GM18502 (cell line): ENCODE data around the gene MINDY4.
A peak's percentile ranks its signal among the peaks of the same experiment; 100 is the strongest.
"Not testable (repeated sequence)": the region's sequence is repeated elsewhere in the genome, so short reads cannot be mapped to it uniquely, and the experiment has no call there.

Source experiments
- ATAC-seq: cut with Tn5 transposase; IDR thresholded peaks from one replicate; pipeline ENCODE4 v1.9.1; 2021; ENCODE audit warnings: mild to moderate bottlenecking; ENCODE audit not compliant: unreplicated experiment, poor library complexity

MINDY4 gene

DNA sequence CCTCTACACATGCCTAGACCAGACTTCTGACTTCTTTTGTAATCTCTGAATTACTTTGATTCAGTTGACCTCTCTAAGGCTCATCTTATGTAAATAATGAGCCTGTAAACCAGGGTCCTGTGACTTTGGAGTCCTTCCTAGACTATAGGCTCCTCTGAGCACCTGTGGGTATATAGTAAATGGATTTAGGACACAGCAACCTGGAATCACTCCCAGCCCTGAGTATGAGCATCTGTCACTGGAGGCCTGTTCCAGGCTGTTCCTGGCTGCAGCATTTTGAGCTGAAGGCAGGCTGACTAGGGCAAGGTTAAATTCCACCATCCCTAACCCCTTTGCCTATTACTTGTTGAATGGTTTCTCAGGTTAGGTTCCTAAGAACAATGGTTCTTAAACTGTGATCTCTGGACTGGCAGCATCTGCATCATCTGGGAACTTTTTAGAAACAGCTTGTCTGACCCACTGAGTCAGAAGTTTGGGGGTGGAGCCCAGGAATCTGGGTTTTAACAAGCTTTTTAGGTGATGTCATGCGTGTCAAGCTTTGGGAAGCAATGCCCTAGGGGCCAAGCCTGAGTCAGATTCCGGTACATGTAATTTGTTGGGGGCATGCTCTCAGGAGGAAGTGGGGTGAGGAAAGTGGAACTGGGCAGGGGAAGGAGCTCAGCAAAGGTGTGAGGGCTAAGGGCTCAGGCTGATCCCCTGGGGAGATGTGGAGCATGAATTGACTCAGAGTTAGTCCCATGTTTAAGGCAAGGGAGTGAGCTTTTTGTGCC, 28.2 kb downstream of the MINDY4 start:
- ATAC-seq = peak; percentile 84

- peak; percentile 1 for ATAC-seq
Measured at GRCh38 chr7:30799976-30800661, 28.9 kb downstream of the MINDY4 start.

DNA sequence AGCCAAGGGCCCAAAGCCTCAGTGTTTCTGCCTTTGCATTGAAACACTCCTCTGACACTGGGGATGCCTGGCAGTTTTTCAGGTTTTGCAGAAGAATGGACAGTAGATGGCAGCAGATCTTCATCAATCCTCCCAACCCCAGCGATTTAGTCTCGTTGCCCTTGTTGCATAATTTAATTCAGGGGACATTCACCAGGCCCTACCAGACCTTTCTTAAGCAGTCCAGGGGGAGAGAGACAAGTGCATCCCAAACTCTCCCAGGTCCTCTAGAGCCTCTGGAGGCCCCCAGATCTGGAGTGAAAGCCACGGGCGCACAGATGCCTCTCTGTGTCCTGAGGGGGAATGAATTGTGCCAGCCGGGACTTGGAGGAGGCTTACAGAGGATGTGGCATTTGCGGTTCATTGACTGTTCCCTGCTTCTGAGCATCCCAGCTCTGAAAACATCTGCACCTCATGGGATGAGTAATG, 29.6 kb downstream of the MINDY4 start:
- ATAC-seq = peak; percentile 38

DNA sequence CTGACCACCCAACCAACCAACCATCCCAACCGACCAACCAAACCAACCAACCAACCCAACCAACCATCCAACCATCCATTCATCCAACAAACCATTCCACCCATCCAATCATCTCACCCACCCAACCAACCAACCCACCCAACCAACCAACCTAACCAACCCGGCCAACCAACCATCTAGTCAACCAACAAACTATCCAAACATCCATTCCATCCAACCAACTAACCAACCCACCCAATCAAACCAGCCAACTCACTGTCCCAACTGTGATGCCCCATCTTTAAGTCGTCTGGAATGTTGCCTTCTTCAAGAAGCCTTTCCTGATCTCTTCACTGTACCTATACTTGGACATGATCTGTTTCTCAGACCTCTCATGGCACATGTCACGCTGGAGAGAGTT, 31.6 kb downstream of the MINDY4 start:
- no peak for ATAC-seq

DNA sequence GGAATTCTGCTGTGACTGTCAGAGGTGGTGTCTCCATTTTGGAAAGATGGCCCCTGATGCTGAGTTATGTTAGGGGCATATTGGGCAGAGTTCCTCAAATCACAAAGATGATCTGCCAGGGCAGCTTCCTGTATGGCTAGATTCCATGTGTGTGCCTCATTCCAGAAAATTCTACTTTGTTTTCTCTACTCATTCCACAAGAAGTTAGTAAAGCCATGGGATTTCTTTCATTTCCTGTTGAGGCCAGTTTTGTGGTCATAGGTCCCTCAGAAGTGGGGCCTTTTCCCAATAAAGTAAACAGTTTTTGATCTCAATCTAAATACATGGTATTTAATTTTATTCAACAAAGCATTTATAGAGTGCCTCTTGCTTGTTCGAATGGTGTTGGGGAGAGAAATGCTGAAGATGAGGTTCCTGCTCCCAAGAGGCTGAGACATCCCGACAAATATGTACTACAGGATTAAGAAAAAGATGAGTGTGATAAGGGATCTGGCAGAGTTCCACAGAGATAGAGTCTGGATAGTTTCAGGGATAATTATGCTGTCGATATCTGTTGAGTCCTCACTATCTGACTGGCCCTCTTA, 33.0 kb downstream of the MINDY4 start:
- no peak for ATAC-seq

- ATAC-seq = no peak
Measured at GRCh38 chr7:30805081-30805691, 34.0 kb downstream of the MINDY4 start.

DNA sequence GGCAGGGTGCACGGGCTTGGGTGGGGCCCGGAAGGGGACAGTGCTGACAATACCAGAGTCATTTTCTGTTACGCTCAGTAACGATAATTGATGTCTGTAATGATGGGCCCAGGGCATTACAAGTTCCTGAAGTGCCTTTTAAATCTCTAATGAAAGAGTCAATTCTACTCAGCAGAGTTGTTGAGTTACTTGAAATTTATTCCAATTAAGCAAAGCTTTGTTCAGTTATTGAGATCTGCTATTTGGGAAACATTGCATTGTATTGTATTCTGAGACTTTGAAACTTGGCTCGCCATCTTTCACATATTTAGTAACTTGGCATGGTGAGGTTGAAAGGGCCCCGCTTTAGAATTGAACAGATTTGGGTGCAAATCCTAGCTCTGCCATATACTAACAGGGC, 34.7 kb downstream of the MINDY4 start:
- ATAC-seq = no peak

DNA sequence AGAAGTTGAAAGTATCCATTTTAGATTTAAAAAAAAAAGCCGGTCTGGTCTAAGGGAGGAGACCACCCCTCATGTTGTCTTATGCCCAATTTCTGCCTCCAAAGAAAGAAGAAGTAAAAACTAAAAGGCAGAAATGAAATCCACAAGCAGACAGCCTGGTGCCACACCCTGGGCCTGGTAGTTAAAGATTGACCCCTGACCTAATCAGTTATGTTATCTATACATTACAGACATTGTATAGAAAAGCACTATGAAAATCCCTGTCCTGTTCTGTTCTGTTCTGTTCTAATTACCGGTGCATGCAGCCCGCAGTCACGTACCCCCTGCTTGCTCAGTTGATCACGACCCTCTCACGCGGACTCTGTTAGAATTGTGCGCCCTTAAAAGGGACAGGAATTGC, 36.3 kb downstream of the MINDY4 start:
- not testable (repeated sequence) for ATAC-seq

DNA sequence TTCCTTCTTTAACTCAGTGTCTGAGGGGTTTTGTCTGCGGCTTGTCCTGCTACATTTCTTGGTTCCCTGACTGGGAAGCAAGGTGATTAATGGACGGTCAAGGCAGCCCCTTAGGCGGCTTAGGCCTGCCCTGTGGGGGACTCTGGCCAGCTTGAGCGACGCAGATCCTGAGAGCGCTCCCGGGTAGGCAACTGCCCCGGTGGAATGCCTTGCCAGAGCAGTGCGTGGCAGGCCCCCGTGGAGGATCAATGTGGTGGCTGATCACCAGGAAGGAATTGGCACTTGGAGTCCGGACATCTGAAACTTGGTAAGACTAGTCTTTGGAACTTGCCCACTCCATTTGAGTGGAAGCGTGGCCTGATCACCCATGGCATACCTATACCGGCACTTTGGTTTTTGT, 36.7 kb downstream of the MINDY4 start:
- not testable (repeated sequence) for ATAC-seq

- no peak for ATAC-seq
Measured at GRCh38 chr7:30810986-30811385, 39.8 kb downstream of the MINDY4 start.

- ATAC-seq = no peak
Measured at GRCh38 chr7:30812676-30813075, 41.5 kb downstream of the MINDY4 start.

DNA sequence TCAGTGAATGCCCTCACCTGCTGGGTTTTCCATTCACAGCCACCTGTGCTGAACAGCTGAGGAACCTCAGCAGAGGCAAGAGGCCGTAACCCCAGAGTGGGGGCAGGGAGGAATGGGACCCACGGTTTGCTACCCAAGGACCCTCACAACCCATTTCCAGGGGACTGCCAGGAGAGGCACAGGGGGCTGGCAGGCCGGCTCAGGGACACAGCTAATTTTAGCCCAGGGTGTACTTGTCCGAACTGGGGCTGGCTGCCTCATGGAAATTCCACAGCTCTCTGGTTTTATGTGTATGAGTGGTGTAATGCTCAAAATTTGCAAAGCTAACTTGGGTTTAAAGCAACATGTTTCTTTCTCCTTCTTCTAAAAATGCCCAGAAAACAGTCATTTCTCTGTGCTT, 42.2 kb downstream of the MINDY4 start:
- no peak for ATAC-seq

DNA sequence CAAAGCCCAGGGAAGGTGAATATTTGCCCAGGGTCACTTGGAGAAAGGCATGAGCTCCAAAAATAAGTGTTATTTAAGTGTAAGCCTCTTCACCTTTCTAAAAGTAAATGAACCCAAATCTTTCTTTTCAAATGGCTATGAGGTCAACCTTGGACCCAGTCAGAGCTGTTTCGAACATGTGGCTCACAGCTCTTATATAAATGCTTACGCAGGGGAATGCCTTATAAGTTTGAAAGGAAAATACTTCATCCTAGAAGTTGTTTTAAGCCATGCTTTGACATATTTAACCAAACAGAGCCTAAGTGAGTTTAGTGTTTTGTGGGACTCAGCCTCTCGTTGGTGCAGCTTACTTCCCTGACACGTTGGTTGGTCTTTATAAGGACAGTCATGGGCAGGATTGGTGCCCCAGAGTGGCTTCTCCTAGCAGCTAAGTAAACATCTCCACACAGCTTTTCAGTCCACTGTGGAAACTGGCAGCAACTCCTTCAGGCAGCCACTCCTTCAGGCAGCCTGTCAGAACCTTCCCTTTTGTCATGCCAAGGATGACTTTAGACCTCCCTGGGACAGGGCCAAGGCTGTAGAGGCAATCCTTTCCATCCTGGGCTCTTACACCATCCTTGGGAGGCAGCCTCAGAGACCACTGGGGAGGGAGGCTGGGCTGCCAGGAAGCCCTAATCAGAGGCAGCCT, 43.6 kb downstream of the MINDY4 start:
- ATAC-seq = no peak

DNA sequence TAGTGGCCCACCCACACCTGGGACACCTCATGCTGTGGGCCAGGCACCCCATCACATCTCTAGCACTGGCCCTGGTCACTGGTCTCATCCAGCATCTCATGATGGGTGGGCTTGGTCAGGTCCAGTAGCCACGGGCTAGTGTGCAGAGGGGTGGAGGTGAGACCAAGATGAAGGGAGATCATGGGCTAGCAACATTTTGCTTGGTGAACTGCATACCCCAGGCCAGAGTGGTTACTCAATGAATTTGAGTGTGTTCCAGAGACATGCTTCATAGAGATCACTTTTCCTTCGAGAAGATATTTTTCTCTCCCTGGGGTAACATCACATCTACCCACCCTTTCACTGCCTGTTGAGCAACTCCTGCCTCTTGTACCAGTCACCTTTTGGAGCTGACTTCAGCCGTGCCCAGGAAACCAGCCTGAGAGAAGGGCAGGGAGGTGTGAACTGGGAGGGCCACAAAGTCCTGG, 44.2 kb downstream of the MINDY4 start:
- ATAC-seq = no peak

- no peak for ATAC-seq
Measured at GRCh38 chr7:30815951-30816644, 44.9 kb downstream of the MINDY4 start.

- ATAC-seq = no peak
Measured at GRCh38 chr7:30816645-30817370, 45.6 kb downstream of the MINDY4 start.

- no peak for ATAC-seq
Measured at GRCh38 chr7:30817371-30817767, 46.2 kb downstream of the MINDY4 start.

DNA sequence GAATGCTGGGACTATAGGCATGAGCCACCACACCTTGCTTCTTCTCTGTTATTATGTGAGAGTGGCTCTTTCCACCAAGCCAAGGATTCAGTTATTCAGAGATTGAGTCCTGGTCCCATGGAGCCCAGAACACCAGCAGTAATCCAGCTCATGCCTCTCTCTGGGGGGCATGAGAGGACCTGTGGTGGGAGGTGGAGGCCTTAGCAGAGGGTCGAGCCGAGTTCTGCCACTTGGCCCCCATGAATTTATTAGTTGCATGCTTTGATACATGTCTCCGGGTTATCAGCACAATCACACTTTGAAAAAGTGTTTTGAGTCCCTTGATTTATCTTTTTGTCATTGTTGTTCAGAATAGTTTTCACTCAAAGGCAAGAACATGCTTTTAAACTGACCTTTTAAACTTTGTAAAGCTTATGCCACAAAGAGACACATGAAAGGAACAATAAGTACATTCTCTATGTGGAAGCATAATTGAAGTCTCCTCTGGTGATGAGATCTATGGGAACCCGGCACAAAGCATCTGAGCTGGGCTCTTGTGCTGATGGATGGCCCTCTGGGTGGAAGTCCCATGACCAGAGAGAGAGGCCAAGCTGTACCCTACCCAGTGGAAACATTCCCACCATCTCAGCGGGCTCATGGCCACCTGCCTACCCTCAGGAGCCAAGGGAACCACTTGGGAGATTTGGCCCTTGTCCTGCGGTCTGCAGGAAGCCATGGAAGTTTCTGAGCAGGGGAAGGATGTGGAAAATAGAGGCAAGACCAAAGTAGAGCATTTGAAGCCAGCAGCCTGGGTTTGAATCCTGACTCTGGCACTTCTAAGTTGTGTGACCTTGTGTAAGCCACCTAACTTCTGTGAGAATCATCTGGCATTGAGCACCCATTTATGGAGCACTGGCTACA, 53.9 kb downstream of the MINDY4 start:
- no peak for ATAC-seq
